Measurements from ENCODE around the gene GRHL3. TPM values are rescaled to one million over a fixed set of nuclear protein-coding genes. Genes with fewer than 3 reads are reported as not detected.

Gene GRHL3
- polyA plus RNA-seq, 4 donors: 2.1 to 12.1 (median 4.9) TPM

DNA sequence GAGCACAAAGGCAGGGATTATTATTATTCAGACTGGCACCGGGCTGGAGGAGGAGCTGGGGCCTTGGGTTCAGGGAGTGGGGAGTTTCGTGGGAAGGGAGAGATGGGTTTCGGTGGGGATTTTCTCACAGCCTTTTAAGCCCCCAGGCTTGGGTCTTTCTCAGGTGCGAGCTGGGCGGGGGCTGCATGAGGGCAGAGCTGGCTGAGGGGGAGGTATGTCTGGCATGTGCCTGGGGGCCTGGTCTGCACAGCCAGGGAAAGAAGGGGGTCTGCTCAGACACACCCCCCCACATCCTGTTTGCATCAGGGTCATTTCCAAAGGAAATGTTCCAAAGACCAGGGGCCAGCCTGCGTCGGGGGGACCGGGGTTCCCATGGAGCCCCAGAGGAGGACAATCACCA lies 21.6 kb downstream of the GRHL3 start:
- DNase-seq (ENCODE audit: low read depth in 4 of 4, low spot score in 3 of 4): no peak

DNA sequence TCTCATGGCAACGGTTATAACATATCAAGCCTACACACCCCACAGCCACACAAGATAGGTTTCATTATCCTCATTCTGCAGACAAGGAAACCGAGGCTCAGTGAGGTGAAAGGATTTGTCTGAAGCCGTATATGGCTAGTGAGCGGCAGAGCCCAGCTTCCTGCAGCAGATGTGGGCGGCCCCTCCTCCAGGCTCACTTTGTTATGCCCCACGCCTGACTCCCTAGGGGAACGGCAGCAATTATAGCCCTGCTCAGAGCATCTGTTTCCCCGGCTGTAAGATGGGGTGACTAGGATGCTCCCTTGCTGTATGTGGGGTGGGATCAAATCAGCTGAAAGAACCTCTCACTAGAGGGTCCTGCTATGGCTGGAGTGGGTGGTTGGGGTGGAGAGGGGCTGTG lies 22.1 kb downstream of the GRHL3 start:
- no peak for DNase-seq (ENCODE audit: low read depth in 4 of 4, low spot score in 3 of 4)

DNA sequence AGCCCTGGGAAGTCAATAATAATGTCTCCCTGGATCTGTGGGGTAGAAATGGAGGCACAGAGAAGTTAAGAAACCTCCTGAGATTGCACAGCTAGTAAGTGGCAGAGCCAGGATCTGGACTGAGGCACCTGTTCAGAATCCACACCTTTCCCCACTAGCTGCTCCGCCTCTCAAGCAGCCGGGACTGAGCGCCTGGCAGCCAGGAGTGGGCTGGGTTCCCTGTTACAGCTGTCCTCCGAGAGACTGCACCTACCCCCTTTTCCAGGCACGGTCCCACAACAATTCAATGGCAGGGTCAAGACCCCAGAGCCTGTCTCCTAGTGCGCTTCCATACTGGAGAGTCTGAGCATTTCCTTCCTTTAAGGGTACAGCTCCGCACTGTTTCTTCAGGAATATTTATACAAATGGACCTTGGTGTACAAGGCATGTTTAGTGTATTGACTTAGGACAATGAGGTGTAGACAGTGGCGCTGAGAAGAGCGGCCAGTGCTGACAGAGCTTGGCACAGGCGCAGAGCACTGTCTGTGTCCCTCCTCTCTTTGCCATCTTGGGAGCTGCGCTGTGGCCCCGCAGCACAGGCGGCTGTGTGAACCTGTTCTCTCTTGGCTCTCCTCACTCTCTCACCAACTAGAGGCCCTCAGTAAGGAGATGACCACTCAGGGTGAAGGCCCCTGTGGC lies 24.4 kb downstream of the GRHL3 start:
- DNase-seq (ENCODE audit: low read depth in 4 of 4, low spot score in 3 of 4): no peak

DNA sequence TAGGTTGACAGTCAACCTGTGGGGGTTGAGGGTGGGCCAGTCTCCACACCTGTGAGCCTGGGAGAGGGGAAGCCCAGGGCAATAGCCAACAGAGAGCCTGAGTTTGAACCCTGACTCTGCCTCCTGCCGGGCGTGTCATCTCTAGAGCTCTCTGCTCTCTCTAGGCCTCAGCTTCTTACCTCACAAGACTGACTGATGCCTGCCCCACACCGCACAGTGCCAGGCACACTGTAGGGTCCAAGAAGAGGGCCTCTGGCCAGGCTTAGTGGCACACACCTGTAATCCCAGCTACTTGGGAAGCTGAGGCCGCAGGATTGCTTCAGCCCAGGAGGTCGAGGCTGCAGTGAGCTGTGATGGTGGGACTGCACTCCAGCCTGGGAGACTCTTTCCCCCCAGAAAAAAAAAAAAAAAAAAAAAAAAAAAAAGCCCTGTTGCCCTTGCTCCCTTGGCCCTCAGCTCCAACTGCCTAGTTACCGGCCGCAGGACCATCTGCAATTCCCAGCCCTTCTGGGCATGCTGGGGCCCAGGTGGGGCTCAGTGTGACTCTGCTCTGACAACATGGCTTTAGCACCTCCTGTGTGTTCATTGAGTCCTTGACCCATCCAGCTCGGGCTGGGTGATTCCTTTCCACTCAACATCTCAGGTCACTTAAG lies 25.1 kb downstream of the GRHL3 start:
- no peak for DNase-seq (ENCODE audit: low read depth in 4 of 4, low spot score in 3 of 4)

DNA sequence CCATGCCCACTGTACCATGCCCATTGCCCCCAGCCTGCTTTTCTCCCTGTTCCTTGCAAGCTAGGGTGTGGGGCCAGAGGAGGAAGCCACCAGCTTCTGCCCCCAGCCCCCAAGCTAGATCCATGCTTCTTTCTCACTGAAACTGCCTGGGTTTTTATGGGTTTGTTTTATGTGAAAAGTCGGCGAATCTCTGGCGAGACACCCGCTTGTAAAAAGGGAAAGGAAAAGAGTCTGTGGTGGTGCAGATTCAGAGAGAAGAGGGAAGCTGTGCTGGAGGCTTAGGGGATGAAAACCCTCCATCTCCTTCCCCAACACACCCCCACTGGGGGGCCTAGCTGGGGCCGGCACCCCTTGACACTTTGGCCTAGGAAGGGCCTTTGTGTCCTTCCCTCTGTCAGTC lies 26.2 kb downstream of the GRHL3 start:
- DNase-seq (ENCODE audit: low read depth in 4 of 4, low spot score in 3 of 4): no peak

DNA sequence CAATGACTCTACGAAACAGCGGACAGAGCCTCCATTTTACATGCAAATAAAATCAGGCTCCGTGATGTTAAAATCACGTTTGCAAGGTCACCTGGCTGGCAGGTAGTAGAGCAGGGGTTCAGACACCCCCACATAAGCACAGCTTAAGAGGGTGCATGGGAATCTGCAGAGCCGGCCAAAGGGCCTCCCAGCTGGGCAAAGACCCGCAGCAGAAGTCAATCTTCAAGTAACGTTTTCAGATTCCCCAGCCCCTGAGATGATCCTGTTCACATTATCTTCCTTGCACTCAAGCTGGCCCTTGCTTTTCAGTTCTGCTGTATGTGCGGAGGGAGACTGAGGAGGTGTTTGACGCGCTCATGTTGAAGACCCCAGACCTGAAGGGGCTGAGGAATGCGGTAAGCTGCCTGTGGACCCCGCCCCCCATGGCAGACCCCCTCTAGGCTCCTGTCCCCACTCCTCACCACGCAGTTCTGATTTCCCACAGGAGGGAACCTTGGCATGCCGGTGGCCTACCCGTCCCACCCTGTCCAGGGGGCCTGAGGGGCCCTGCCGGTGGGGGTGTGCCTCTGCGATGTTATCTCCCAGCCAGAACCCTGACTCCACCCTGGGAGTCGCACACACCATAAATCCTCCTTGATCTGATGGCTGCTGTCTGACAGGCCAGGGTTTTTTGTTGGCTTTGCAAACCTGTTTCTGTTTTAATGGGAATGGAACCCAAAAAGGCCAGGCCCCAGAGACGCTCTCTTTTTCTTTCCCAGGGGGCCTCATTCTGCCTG lies 28.2 kb downstream of the GRHL3 start:
- no peak for DNase-seq (ENCODE audit: low read depth in 4 of 4, low spot score in 3 of 4)

DNA sequence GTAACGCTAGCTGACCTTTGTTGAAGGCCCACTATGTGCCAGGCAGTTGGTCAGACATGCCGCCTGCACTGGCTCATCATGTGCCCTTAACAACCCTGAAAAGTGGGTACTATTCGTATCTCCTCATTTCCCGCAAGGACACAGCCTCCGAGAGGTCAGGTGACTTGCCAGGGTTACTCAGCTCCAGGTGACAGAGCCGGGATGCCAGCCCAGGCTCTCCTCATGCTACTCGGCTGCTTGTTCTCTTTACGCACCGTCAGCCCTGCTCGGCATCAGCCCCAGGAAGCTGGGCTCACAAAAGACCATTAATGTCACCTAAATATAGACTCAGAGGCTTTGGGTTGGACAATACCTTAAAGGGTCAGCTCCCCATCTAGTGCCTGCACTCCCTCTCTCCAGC lies 29.0 kb downstream of the GRHL3 start:
- DNase-seq (ENCODE audit: low read depth in 4 of 4, low spot score in 3 of 4): no peak

DNA sequence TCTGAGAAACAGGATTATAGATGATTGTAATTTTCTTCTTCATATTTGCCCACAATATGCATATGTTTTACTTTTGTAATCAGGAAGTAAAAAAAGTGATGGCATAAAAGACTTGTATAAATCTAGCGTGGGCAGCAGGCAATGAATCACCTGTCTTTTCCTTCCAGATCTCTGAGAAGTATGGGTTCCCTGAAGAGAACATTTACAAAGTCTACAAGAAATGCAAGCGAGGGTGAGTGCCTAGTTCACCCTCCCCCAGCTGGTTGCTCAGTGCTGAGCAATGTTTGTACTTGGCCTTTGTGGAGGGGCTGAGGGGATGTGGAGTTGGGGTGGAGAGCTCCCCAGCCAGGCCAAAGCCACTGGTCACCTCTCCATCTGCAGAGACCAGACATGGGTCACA lies 30.7 kb downstream of the GRHL3 start:
- DNase-seq (ENCODE audit: low read depth in 4 of 4, low spot score in 3 of 4): no peak

DNA sequence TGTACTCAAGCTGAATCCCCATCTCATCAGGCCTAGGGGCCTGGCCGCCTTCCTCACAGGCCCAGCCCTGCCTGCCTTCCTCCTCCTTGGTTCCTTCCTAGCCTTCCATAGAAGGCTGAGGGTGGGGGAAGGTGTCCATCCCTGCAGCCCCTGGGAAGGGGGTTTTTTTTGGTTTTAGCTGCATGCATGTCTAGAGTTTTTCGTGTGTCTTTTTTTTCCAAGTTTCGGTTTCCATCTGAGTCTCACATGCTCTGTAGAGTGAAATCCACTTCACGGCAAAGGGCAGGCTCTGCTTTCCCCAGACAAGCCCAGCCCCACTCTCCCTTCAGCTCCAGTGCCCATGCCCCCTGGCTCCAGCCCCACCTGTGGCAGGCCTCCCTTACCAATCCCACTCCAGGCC lies 32.1 kb downstream of the GRHL3 start:
- DNase-seq (ENCODE audit: low read depth in 4 of 4, low spot score in 3 of 4): no peak

DNA sequence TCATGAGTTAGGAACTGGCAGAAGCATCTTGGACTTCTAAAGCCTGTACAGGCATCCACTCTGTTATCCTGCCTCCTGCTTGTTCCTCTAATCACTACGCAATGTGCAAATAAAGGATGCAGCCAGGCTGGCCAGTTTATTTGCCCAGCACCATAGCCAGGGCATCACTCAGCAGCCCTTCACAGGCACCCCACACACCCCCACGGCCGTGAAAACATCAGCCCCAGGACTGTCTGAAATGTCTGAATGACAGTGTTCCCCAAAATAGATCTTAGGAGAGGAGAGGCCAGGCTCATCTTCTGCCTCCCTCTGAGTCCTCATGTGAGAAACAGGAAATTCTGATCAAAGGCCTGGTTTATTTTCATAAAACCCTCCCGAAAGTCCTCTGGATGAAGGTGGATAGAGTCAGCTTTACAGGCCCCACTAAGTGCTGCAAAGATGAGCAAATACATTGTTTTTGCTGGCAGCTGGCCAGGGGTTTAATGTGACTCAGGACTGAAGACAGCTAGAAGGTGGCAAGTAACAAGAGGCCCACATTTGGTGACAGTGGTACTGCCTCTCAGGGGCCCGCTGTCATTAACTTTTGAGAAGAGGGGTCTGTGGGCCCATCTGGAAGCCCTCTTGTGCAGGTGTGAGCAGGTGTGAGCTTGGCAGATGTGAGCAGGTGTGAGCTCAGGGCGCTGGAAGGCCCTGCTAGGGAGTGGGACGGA lies 32.9 kb downstream of the GRHL3 start:
- DNase-seq (ENCODE audit: low read depth in 4 of 4, low spot score in 3 of 4): no peak

DNA sequence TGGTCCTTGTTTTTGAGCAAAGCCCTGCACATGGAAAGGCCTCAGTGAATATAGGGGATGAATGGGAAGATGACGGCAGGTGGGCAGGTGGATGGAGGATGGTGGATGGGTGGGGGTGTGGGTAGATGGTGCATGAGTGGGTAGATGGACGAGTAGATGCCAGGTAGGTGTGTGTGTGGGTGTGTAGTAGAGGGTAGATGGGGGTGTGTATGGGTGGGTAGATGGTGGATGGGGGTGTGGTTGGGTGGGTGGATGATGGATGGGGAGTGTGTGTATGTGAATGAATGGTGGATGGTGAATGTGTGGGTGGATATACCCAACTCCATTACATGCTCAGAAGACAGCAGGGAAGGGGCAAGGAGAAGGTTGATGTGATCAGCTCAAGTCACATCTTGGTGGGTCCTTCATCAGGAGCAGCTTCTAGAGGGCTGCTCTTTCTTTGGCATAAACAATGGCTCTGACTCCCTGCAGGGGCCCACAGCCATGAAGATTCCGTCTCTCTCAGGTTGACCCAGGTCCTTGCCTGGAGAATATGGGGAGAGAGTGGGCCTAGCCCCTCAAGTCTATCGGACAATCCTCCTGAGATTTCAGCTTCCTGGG lies 34.2 kb downstream of the GRHL3 start:
- DNase-seq (ENCODE audit: low read depth in 4 of 4, low spot score in 3 of 4): no peak

DNA sequence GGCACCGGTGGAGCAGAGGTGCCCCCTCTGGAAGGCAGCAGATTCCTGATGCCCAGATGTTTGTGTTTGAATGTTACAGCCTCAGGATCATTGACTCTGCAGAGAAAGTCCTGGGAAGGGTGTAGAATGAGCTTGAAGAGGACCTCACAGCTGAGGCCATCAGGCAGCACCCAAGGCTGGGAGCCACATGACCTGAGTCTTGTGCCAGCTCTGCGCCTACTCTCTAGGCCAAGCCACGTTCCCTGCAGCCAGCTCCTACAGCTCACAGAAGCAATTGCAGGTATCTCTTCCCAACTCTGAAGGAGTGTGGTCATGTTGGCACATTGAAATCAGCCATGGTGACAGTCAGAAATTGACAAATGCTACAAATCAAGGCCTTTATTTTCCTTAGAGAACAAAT lies 36.3 kb downstream of the GRHL3 start:
- no peak for DNase-seq (ENCODE audit: low read depth in 4 of 4, low spot score in 3 of 4)

DNA sequence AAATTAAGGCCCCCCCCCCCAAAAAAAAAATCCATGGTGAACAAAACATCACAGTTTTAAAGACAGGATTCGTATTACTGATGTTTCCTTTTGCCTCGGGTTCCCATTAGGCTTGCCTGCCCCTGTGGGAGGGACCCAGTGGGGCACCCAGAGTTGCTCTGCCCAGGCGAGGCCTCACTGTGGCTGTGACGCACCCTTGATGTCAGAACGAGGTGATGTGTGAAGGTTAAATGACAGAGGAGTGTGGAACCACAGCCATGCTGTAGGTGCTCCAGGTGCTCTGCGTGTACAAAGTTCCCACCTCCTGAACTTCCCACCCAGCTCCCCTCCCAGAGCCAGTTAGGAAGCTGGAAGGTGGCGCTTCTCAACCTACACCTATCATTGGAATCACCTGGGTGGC lies 37.9 kb downstream of the GRHL3 start:
- DNase-seq (ENCODE audit: low read depth in 4 of 4, low spot score in 3 of 4): no peak

DNA sequence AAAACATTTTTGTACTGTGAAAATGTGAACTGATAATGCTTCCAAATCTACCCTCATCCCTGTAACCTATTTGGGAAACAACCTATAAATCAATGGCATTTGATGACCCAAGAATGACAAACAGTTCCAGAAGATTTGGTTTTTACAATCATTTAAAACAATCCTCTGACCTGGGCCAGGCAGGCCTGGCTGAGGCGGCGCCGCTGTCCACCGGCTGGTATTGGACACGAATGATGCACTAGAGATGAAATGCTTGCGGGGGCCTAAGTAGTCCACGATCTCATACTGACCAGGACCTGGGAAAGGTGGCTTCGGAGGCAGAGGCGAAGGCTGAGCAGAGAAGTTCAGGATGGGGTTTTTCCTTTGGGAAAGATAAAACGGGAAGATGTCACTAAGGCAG lies 41.5 kb downstream of the GRHL3 start:
- no peak for DNase-seq (ENCODE audit: low read depth in 4 of 4, low spot score in 3 of 4)

DNA sequence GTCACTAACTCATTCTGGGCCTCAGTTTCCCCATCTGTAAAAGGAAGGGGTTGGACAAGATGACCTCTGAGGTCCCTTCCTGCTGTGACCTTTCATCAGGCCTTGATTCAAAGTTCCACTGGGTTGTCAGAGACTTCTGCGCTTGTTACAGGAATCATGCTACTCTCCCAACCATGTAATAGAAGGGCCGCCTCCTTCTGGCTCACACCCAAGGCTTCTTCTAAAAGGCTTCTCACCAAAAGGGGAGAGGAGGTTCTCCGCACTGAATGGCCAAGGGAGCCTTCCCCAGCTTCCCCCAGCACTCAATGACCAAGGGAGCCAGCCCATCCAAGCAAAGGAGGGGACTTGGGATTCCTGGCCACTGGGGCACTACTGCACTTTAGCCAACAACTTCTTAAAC lies 42.7 kb downstream of the GRHL3 start:
- no peak for DNase-seq (ENCODE audit: low read depth in 4 of 4, low spot score in 3 of 4)

DNA sequence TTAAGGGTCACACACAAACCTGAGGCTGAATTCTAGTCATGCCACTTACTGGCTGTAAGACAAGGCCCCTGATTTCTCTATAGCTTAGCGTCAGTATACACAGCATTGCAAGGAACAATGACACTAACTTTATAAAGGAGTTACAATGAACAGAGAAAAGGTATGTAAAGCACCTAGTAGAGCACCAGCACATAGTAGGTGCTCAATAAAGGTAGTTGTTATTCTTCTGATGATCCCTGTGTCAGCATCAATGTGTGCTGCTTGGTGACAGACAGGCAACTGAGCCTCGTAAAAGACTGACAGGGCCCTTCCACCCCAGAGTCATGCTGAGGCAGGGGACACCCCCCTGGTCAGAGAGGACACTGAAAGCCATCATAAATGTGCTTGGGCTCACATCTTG lies 43.2 kb downstream of the GRHL3 start:
- no peak for DNase-seq (ENCODE audit: low read depth in 4 of 4, low spot score in 3 of 4)

DNA sequence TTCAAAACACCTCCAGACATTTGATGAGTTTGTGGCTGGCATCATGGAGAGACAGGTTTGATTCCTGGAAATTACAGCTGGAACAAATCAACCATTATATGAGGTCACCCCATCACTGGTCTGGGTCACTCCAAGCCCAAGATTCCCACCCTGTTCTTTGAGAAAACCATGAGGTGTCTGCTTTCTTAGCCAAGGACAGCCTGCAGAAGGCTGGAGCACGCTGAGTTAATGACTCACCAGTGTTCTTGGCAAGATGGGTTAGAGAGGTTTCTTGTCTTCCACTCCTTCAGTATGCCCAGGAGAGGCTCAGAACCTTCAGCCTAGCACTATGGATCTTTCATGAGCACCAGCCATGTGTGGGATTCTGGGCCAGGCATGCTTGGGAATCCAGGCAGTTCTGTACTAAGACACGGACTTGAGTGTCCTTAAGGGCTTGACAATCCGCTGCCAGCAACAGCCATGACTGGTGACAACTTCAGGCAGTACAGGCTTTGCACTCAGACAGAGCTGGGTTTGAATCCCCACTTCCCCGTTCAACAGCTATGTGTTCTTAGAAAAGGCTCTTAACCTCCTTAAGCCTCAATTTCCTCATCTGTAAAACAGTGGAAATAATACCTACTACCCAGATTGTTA lies 43.9 kb downstream of the GRHL3 start:
- no peak for DNase-seq (ENCODE audit: low read depth in 4 of 4, low spot score in 3 of 4)

DNA sequence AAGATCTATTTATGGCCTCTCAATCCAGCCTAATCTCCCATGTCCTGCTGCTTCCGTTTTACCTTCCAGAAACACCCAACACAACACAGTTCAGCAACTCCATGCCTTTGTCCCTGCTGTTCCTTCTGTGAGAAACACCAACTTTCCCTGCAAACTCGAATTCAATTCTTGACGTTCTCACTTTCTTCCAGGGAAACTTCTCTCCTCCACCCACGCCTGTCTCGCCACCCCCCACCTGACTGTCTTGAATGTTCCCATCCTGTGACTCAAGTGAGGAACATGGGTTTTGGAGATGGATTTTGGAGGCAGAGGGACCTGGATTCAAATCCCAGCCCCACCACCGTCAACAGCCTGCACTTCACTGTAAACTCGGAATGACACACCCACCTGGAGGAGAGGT lies 44.8 kb downstream of the GRHL3 start:
- DNase-seq (ENCODE audit: low read depth in 4 of 4, low spot score in 3 of 4): no peak

DNA sequence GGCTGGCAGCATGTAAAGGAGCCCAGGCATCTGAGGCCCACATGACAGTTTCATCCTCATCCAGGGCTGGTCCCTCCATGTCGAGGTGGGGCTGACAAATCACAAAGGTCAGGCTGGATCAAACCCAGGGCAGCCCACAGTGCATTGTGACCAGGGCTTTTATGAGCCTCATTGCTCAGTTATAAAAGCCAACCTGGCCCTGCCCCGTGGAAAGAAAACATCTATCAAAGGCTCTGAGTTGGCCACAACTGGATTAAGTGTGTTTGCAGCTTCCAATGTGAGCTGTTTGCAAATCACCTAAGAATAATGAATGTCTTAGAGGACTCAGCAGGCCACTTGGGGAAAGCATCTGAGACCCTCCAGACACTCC lies 45.4 kb downstream of the GRHL3 start:
- no peak for DNase-seq (ENCODE audit: low read depth in 4 of 4, low spot score in 3 of 4)

DNA sequence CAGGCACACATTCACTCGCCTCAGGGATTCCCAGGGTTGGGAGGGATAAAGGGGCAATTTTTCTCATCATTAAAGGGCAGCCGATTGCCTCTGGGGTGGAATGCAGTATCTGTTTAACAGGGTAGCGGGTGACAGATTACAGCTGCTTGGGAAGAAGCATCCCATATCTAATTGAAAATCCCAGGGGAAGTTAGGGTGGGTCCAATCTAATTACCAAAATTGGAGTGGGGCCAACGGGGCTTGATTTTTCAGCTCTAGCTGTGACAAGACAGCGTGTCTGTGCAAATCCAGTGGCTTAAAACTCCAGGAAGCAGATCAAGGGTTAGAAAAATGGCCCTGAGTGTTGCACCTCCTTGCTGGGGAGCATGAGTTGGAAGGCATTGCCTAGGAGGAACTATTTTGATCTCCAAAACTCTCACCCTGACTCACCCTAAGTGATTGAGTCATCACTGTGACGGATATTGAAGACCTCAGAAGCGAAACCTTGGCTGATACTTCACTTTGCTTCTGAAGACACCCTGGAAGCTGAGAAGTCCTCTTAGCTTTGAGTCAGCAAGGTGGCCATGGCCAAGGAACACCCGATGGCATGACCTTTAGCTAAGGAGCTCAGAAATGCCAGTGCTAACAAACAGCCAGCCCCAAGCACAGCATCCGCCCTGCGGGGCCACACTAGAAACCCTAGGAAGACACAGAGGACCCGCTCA lies 46.0 kb downstream of the GRHL3 start:
- no peak for DNase-seq (ENCODE audit: low read depth in 4 of 4, low spot score in 3 of 4)
